EL (cell line): Measurements from ENCODE around the gene PFN3.
"Not testable (repeated sequence)": the region's sequence is repeated elsewhere in the genome, so short reads cannot be mapped to it uniquely, and the experiment has no call there.

ENCODE experiments used
- DNase-seq: peaks from one replicate; pipeline ENCODE4 v3.0.0-alpha.2; 2016

The PFN3 gene

DNA sequence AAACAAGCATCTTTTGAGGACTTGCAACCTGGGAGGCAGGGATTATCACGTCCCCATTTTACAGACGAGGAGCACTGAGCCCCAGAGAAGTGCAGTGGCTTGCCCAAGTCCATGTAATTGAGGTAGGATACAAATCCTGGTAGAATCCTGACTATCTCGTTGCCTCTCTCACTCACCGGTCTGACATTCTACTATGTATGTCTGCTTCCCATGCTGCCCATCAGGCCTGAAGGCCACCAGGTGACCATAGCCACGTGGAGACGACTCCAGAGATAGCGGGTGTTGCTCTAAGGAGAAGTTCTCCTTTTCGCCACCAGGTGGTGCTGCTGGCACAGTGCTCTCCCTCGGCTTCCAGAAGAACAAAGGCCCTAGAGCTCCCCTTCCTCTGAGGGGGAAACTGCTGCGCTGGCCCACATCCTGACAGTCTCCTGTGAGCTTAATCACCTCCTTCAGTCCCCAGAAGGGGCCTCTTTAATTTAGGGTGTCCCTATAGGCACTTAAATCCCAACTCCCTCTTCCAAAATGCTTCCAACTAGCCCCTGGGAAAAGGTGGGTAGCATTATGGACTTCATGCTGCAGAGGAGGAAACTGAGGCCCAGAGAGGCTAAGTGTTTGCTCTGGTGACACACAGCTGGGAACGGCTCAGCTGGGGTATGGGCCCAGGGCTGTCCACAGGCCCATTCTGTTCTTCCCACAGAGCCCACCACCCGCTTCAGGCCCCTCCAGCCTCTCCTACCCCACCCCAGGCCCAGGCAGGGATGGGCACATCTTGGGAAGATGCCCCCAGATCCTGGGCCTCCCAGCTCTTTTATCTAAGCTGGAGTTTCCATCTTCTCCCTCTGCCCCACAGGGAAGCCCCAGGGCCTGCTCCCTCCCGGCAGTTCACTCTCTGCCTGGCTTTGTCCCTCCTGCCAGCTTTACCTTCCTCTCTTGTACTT is 9.8 kb downstream of the PFN3 start:
- peak; percentile 85 for DNase-seq

DNA sequence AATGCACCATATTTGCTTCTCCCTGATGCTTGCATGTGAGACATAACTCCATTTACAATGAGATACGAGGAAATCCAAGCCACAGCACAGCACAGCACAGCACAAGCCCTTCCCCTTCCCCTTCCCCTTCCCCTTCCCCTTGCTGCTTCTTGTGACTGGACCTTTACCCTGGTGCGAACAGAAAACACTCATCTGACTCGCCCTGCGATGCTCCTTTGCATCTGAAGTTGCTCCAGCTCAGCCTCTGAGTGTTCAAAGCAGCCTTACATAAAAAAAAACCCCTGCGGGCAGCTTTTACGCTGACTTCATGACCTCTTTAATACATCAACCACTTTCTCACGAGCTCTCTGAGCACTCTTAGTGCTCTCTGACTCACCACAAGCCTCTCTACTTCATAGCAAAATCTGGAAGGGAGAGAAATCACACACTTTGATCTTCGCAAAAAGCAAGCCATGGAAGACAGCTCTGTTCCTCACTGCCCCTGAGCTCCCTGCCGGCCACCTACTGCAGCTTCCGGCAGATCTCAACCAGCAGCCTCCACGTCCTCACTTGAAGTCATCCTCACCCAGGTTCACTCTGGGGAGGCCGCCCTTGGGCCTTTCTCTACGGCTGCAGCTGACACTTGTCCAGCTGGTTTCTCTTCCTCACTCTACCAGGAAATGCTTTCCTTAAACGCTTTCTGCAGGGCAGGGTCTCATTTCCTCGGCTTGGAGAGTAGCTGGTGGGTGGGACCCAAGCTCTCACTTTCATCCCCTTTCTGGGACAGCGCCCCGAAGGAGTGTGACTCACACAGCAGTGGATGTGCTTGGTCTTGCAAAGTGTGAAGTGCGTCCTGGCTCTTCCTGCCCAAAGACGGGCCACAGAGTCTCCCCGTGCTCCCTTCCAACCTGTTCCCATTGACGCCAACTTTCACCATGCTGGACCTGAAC is 11.0 kb downstream of the PFN3 start:
- peak; percentile 97 for DNase-seq

DNA sequence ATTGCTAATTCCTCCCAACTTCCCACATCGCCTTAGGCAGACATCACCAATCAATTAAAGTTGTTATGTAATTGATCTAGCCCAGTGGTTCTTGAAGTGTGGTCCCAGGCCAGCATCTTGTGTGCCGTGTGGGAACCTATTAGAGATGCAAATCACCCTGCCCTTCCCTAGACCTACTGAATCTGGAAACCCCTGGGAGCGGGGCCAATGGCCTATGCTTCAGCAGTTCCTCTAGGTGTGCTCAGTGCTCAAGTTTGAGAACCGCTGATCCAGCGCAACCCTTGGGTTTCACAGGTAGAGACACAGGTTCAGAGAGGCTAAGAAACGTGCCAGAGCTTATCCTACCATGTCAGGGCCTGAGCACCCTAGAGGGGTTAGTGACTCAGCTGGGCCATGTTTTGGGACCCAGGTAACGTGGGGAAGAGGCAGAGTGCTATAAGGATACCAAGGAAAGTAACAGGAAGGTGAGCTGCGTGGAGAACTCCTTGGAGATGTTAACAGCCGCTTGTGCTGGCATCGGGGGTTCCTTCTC is 11.9 kb downstream of the PFN3 start:
- no peak for DNase-seq

DNA sequence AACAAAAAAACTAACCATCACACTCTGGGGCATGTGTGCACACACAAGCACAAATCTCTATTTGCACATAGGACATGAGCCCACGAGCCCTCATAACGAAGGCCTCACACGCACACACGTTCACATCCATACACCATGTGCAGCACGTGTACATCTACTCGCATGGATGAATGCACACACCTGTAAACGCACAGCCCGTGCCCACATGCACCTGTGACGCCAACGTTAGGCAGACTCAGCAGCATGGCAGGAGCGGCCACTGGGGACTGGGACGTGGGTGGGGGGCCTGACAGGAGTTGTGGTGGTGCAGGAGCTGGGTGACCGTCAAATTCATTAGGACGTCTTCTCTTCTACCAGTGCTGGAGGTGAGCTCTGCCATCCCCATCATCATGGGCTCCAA is 13.1 kb downstream of the PFN3 start:
- no peak for DNase-seq

DNA sequence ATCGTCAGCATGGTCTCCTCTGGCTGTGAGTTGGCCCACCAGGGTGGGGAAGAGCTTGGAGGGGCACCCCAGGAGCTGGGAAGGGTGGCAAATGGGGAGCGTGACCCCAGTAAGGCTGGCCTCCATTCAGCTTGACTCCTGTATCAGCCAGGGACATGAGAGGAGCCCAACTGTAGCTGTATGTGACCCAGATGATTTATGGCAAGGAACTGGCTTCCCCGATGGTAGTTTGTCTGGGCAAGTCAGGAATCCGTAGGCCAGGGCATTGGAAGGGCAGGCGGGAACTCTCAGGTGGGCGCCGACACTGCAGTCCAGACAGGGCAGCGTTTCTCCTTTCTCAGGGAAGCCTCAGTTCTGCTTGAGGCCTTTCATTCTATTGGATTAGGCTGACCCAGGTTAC is 13.9 kb downstream of the PFN3 start:
- no peak for DNase-seq

DNA sequence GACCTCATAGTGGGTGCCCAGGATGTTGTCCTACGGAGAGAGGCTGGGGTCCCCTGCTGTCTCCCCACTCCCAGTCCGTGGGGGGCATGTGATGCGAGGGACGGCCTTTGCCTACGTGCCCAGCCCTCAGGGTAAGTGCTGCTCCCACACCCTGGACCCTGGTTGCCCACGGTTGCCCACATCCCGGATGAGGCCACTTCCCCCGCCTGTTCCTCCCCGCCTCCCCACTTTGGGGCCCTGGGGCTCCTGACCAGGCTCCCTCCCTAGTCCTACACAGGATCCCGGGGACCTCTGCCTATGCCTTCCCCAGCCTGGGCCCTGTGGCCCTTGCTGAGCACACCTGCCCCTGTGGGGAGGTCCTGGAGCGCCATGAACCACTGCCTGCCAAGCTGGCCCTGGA is 14.7 kb downstream of the PFN3 start:
- no peak for DNase-seq

DNA sequence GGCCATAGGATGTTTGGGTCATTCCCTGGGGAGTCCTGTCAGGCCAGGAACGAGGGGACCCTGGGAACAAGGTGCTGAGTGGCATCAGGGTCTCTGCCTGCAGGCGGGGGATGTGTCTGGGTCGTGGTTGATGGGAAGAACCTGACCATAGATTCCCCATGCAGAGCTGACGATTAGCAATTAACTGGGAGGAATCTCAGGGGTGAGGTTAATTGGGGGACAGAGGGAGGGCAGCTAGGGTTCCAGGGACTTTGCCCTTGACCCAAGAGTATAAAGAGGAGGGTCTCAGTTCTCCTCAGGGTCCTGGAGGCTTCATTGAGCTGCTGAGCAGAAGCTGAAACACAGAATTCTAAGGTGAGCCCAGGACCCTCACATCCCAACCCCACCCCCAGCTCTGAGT is 16.3 kb downstream of the PFN3 start, which contains the start of gene SLC34A1:
TSS of gene SLC34A1 (plus strand) at position 301 of the 400 bp plus-strand sequence. CDS start 1,308 bp downstream, outside the sequence.
- DNase-seq: no peak

DNA sequence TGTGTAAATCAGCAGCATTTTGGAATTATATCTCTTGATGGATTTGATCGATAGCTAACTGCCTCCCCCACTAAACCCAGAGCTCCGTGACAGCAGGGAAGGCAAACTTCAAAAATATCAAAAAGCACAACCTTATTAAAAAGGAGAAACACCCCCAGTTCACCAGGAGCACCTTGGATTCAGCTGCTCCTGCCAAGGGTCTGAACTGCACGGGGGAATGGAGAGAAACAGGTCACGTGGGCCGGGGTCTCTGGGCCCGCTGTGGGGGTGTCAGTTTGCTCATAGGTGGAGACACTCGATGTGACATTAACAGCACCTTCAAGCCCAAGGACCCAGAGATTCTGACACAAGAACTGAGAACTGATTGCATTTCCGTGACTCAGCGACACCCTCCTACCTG is 17.3 kb downstream of the PFN3 start:
- DNase-seq: no peak

DNA sequence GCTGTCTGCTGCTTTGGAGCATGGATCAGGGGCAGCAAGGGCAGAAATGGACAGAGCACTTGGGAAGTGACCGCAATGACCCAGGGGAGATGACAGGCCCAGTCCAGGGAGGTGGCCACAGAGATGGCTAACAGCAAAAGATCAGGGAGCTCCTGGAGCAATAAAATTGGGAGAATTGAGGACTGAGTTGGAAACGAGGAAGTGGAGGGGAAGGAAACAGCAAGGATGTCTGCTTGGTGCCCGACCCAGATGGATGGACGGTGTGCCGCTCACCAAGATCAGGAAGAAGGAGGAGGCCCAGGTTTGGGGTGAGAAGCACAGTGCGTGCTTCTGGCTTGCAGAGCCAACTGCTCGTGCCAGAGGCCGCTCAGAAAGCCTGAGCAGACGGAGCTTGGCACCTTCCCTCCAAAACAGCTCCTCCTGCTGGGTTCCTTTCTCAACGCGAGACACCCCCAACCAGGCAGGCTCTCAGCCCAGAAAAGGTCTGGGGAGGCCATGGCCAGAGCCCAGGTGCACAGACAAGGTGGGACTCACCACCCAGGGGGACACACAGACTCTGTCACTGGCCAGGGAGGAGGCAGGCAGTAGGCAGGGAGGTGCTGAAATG is 17.9 kb downstream of the PFN3 start:
- DNase-seq: peak; percentile 18

DNA sequence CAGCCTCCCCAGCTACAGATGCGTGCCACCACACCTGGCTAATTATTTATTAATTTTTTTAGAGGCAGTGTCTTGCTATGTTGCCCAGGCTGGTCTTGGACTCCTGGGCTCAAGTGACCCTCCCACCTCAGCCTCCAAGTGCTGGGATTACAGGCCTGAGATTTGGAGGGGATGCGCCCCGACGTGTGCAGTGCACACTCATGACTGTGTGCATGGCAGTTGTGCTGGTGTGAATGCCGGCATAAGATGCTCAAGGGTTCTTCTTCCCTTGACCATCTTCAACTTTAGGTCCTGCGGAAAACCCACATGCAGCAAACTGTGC is 19.7 kb downstream of the PFN3 start:
- no peak for DNase-seq

DNA sequence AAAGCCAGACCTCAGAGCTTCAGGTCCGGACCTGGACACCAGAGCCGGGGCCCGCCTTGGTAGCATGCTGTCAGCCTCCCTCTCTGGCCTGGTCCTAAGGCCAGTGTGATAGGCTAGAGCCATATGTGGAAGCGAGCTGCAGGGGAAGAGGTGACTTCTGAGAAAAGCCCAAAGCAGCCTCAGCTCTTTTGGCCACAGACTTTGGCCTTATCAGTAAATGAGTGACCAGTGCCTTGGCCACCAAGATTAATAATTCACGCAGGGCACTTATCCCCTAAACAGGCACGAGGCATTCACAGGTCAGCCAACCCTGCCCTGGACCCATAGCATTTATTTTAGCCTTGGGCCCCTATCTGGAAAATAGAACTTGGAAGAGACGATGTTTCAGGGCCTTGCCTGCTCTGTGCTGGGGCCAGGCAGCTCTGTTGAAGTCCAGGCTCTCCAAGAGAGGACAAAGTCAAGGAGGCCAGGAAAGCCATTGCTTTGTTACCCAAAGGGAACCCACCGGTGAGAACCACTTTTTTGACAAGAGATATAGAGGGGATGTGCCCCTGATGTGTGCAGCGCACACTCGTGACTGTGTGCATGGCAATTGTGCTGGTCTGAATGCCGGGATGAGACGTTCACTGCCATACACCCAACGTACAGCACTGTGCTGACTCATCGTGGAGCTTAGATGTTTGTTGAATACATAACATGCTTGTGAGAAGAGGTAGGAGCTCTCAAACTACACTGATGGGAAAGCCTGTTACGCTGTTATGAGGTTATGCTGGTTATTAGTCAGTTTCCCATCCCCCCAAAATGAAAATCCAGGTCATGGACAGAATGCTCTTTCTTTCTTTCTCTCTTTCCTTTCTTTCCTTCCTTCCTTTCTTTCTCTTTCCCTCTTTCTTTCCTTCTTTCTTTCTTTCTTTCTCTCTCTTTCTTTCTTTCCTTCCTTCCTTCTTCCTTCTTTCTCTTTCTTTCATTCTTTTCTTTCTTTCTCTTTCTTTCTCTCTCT is 21.3 kb downstream of the PFN3 start:
- DNase-seq: peak; percentile 83

DNA sequence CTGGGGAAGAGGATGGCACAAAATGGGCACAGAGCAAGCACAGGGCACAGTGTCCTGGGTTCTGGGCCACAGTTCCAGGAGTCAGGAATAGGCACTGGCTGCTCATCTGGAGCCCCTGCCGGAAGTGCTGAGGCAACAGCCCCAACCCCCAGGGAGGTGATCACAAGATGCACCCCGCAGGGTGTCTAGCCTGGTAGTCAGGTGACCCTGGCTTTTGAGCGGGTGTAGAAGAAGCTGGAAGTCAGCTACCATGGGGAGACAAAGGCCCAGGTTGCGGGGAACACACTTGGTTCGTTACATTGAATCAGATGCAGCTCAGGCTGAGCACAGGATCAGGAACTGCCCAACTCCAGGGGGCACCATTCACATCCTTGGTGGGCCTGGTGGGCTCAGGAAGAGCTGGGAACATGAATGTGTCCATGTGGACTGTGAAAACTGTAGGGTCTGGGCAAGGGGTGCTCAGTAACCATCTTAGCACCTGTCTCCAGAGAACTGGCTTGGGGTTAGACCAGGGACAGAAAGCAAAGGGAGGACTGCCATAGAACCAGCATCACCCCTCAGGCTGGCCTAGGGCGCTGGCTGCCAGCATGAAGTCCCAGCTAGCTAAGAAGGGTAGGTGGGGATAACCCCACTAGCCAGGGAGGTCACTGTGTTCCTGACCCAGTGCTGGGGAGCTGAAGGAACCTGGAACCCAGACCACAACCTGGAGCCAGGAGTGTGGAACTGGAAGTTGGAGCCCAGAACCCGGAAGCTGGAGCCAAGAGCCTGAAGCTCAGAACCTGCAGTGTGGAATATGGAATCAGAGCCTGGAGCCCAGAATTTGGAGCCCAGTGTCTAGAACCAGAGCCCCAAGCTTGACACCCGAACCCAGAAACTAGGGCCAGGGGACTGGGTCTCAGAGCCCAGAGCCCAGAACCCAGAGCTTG is 22.3 kb downstream of the PFN3 start:
- DNase-seq: no peak

DNA sequence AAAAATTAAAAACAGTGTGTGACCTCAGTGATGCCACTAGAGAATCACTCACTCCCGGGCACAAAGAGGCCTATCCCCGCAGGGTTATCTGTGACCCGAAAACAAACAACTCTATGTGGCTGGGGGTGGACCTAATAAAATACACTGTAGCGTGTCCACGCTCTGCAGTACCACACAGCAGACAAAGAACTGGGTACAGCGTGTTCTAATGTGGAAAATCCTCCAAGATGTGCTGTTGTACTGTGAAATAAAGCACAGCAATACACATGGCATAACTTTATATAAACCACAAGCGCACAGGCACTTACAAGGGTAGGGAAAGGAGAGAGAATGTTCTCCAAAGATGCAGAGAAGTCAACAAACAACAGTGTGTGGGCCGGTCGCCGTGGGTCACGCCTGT is 24.4 kb downstream of the PFN3 start:
- DNase-seq: no peak

DNA sequence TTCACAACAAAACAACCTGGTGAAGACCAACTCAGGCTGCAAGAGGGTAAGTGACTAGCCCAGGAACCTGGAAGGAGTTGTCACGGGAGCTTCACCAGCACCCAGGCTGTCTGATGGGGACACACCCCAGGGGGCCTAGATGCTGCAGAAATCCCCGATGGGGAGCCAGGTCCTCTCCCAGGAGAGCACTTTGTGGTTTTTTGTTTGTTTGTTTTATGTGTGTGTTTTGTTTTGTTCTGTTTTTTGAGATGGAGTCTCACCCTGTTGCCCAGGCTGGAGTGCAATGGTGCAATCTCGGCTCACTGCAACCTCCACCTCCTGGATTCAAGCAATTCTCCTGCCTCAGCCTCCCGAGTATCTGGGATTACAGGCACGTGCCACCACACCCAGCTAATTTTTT is 24.9 kb downstream of the PFN3 start:
- not testable (repeated sequence) for DNase-seq

DNA sequence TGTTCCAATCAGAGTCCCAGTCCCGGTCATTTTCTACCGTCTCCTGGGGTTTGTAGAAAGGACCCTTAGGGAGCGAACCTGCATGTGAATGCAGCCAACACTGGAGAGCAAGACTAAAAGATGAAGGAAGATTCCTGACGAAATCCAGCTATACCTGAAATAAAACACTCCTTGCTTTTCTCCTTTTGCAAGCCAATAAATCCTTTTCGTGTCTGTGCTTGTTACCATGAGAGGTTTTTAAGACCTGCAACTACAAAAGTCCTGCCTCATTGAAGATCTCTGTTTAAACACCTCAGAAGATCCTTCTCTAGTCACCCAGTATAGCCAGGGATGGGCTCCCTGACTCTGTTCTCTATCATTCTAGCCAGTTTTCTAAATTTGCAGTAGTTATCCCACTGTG is 26.2 kb downstream of the PFN3 start:
- DNase-seq: no peak

DNA sequence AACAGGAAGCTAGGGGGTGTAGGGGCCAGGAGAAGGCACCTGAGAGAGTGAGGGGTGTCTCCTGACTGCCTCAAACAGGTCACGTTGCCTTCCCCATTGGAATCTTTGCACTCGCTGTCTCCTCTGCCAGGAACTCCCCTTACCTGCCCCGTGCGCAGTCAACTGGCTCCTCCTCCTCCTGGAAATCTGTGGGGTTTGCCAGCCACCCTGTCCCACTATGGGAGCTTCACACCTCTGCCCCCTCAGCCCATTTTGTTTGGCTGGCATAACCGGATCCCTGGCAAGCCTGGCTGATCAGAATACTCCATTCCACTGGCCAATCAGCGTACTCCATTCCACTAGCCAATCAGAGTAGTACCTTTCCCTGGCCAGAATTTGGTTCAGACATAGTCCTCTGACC is 26.7 kb downstream of the PFN3 start:
- DNase-seq: no peak

DNA sequence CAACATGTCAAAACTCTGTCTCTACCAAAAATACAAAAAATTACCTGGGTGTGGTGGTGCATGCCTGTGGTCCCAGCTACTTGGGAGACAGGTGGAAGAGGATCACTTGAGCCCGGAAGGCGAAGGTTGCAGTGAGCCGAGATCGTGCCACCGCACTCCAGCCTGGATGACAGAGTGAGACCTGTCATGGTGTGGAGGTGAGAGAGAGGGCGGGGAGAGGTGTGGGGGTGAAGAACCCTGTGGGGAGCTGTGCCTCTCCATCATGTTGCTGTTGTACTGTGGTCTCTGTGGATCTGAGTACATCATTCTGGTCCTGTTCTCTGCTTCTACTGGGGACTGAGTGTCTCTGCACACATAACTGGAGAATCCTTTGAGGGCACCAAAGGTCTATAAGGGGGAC is 27.6 kb downstream of the PFN3 start:
- DNase-seq: no peak

DNA sequence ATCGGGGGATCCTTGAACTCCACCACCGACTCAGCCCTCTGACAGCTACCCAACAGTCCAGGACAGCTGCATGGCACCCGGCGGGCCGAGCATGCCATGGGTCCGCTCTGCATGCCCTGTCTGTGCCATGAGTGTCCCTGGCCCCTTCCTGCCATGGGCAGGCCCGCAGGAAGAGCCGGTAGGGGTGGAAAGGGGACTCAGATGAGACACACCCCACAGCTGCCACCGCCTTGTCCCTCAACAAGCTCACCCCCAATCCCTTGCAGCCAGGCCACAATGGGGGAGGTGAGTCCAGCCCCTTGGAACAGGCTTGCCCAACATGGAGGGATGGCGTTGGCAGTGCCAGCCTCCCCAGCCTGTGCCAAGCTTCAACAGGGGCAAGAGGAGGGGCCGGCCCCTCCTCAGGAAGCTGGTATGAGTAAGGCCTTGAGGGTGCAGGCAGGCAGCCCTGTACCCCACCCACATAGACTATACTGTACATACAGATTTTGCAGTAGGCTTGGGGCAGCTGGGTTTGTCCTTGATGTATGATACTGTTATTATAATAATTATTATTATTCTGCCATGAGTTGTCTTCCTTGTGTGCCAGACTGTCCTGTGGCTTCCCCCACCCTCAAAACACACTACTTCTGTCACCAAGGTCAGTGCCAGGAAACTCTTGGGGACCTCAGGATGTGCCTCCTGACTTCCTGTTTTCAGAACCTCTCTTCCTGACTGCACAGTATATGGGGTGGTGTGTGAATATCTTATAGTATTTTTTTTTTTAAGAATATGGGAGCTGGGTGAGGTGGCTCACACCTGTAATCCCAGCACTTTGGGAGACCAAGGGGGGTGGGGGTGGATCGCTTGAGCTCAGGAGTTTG is 28.2 kb downstream of the PFN3 start:
- no peak for DNase-seq
